ENCODE data around the gene NDRG4.

The NDRG4 gene

GRCh38 chr16:58530179-58530578, 30.2 kb downstream of the NDRG4 start:
- no peak for DNase-seq (ENCODE audit: low read depth in 2 of 2)
- H3K4me3 ChIP-seq (replicated peaks in 1 of 2; ENCODE audit: low read depth in 2 of 2, low read length in 2 of 2), result no peak overlapping the region
- TF ChIP-seq CTCF (IDR thresholded peaks at IDR 0.05; ENCODE audit: low read depth, low read length), result no peak

GRCh38 chr16:58532414-58532813, 32.5 kb downstream of the NDRG4 start:
- no peak for DNase-seq (ENCODE audit: low read depth in 2 of 2)
- no peak for TF ChIP-seq CTCF (IDR thresholded peaks at IDR 0.05; ENCODE audit: low read depth, low read length)
- H3K4me3 ChIP-seq (replicated peaks in 1 of 2; ENCODE audit: low read depth in 2 of 2, low read length in 2 of 2), result no peak overlapping the region

- no peak for DNase-seq (ENCODE audit: low read depth in 2 of 2)
- H3K4me3 ChIP-seq (replicated peaks in 1 of 2; ENCODE audit: low read depth in 2 of 2, low read length in 2 of 2), result no peak overlapping the region
Measured at GRCh38 chr16:58533751-58534470, 34.0 kb downstream of the NDRG4 start.

DNA sequence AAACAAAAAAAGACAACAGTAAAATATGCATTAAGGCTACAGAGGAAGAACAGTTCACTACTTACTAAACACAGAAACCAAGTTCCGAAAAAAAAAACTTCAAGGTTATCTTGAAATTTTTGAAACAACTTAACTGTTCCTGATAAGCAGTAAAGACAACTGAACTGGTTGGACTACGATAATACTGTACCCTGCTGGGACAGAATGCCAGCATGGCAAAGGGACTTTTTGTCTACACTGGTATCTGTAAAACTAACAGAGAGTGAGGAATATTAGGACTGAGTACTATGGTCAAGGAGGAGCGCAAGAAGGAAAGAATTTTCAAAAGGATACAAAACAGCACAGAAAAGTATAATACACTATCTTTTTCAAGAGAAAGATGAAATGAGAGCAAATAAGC, 35.2 kb downstream of the NDRG4 start:
- no peak for TF ChIP-seq CTCF (IDR thresholded peaks at IDR 0.05; ENCODE audit: low read depth, low read length)
- no peak overlapping the region for H3K4me3 ChIP-seq (replicated peaks in 1 of 2; ENCODE audit: low read depth in 2 of 2, low read length in 2 of 2)
- no peak for DNase-seq (ENCODE audit: low read depth in 2 of 2)

More at GRCh38 chr16:58533751-58534470, 34.0 kb downstream of the NDRG4 start:
- no peak for TF ChIP-seq CTCF (IDR thresholded peaks at IDR 0.05; ENCODE audit: low read depth, low read length)

- no peak for TF ChIP-seq CTCF (IDR thresholded peaks at IDR 0.05; ENCODE audit: low read depth, low read length)
- H3K4me3 ChIP-seq (replicated peaks in 1 of 2; ENCODE audit: low read depth in 2 of 2, low read length in 2 of 2), result no peak overlapping the region
- DNase-seq (ENCODE audit: low read depth in 2 of 2), result no peak
Measured at GRCh38 chr16:58536278-58536677, 36.3 kb downstream of the NDRG4 start.

GRCh38 chr16:58537124-58537906, 37.4 kb downstream of the NDRG4 start:
- no peak for TF ChIP-seq CTCF (IDR thresholded peaks at IDR 0.05; ENCODE audit: low read depth, low read length)
- no peak for DNase-seq (ENCODE audit: low read depth in 2 of 2)
- no peak overlapping the region for H3K4me3 ChIP-seq (replicated peaks in 1 of 2; ENCODE audit: low read depth in 2 of 2, low read length in 2 of 2)
